Endothelial cell (in vitro differentiated cells): ENCODE measurements around the gene TMPRSS5. TPM values are rescaled to one million over a fixed set of nuclear protein-coding genes. Genes with fewer than 3 reads are reported as not detected.

Experiments
- DNase-seq: peaks from one replicate; pipeline ENCODE4 v3.0.0; 2021; ENCODE audit warnings: low spot score
- H3K27ac Mint-ChIP-seq: one replicate; pipeline ENCODE4 v1.8.0; 2021; ENCODE audit warnings: mixed read lengths, inconsistent platforms; ENCODE audit not compliant: unreplicated experiment
- H3K27me3 Mint-ChIP-seq: one replicate; pipeline ENCODE4 v1.8.0; 2021; ENCODE audit warnings: mild to moderate bottlenecking, moderate library complexity, mixed read lengths, inconsistent platforms; ENCODE audit not compliant: unreplicated experiment
- H3K36me3 Mint-ChIP-seq: one replicate; pipeline ENCODE4 v1.8.0; 2021; ENCODE audit warnings: mild to moderate bottlenecking, low read depth, mixed read lengths, inconsistent platforms; ENCODE audit not compliant: unreplicated experiment
- H3K4me1 Mint-ChIP-seq: one replicate; pipeline ENCODE4 v1.8.0; 2021; ENCODE audit warnings: mild to moderate bottlenecking, mixed read lengths, inconsistent platforms; ENCODE audit not compliant: unreplicated experiment
- H3K4me3 Mint-ChIP-seq: one replicate; pipeline ENCODE4 v1.8.0; 2021; ENCODE audit warnings: mild to moderate bottlenecking, mixed read lengths, inconsistent platforms; ENCODE audit not compliant: unreplicated experiment
- H3K9me3 Mint-ChIP-seq: one replicate; pipeline ENCODE4 v1.8.0; 2021; ENCODE audit warnings: mixed read lengths, inconsistent platforms; ENCODE audit not compliant: unreplicated experiment
- CTCF ChIP-seq: fragments of 200-600 bp; sonication (generic); IDR thresholded peaks from one replicate; pipeline ENCODE4 v1.5.0; 2021; ENCODE audit warnings: antibody characterized with exemption; ENCODE audit not compliant: unreplicated experiment
- total RNA-seq: library from RNA; stranded (reverse); fragmentation: NEBNext Ultra II Directional; extraction: Animal tissue kit (Norgen Biotek cat#: 25700); gene quantifications from one replicate; pipeline ENCODE4 v1.2.1, GENCODE V29; 2021; ENCODE audit not compliant: unreplicated experiment

TMPRSS5 gene
- total RNA-seq, 1 donor from 2014 or later: 2.7 TPM

DNA sequence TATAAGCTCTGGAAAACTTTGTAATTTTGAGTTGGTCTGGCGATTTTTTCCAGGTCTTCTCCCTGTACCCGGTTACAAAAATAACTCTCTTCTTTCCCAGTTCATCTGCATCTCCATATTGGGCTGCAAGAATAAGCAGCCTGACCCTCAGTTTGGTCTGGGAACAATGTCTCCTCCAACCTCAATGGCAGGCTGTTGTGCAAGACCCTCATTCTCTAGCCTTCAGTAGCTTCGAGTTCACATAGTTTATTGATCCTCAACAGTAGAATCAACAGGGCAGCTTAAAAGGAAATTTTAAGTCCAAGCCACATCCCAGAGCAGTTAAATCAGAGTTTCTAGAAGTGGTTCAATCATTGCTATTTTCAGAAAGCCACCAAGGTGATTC is 35.3 kb downstream of the TMPRSS5 start:
- H3K9me3 Mint-ChIP-seq: peaks cover 4% of the 10 kb centered on the region
- H3K27me3 Mint-ChIP-seq: no peaks in the 10 kb centered on the region
- H3K4me3 Mint-ChIP-seq: no peak overlapping the region
- no peaks in the 10 kb centered on the region for H3K36me3 Mint-ChIP-seq
- no peaks in the 10 kb centered on the region for H3K4me1 Mint-ChIP-seq
- TF ChIP-seq CTCF: no peak
- H3K27ac Mint-ChIP-seq: no peak overlapping the region
- no peak for DNase-seq

GRCh38 chr11:113670149-113670830 is 35.8 kb downstream of the TMPRSS5 start:
- DNase-seq: no peak
- Mint-ChIP-seq H3K4me3 (no peak overlapping the region), H3K27me3 (no peaks in the 10 kb centered on the region), H3K9me3 (peaks cover 4% of the 10 kb centered on the region), H3K4me1 (peaks cover 1% of the 10 kb centered on the region), H3K36me3 (no peaks in the 10 kb centered on the region), H3K27ac (no peak overlapping the region)
- TF ChIP-seq CTCF: no peak

- no peak for DNase-seq
- H3K4me1 Mint-ChIP-seq: peaks cover 9% of the 10 kb centered on the region
- no peaks in the 10 kb centered on the region for H3K27me3 Mint-ChIP-seq
- no peak for TF ChIP-seq CTCF
- peaks cover 4% of the 10 kb centered on the region for H3K9me3 Mint-ChIP-seq
- no peak overlapping the region for H3K27ac Mint-ChIP-seq
- no peaks in the 10 kb centered on the region for H3K36me3 Mint-ChIP-seq
- no peak overlapping the region for H3K4me3 Mint-ChIP-seq
These were observed 37.9 kb downstream of the TMPRSS5 start for GRCh38 chr11:113668255-113668654.

DNA sequence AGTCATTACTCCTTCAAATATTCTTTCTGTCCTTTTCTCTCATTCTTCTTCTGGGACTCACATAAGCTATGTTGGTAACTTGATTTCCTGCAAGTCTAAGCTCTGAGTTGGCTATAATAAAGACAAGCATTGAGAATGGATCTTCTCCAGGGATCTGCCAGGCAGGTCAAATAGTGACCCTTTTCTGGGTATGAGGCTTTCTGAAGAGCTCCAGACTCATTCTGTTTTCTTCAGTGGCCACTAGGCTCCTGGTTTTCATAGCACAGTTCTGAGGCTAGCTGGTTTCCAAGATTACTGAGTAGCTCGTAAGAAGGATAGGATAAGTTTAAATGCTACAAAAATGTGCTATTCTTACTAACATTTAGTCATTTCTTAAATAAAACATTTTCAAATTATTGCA is 38.3 kb downstream of the TMPRSS5 start:
- Mint-ChIP-seq H3K9me3 (peaks cover 4% of the 10 kb centered on the region), H3K27me3 (no peaks in the 10 kb centered on the region), H3K4me1 (peaks cover 9% of the 10 kb centered on the region), H3K4me3 (no peak overlapping the region), H3K36me3 (no peaks in the 10 kb centered on the region), H3K27ac (no peak overlapping the region)
- TF ChIP-seq CTCF: no peak
- no peak for DNase-seq

DNA sequence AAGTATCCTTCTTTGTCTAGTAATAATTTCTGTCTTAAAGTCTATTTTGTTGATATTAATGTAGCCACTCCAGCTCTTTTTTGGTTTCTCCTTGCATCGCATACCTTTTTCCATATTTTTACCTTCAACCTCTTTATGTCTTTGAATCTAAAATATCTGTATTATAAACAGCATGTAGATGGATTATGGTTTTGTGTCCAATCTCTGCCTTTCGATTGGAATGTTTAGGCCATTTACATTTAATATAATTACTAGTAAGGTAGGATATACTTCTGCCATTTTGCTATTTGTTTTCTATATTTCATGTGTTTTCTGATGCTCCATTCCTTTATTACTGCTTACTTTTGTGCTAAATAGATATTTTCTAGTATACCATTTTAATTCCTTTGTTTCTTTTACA is 39.5 kb downstream of the TMPRSS5 start:
- Mint-ChIP-seq H3K4me3 (no peak overlapping the region), H3K36me3 (no peaks in the 10 kb centered on the region), H3K27ac (no peak overlapping the region), H3K9me3 (peaks cover 4% of the 10 kb centered on the region), H3K27me3 (no peaks in the 10 kb centered on the region), H3K4me1 (peaks cover 9% of the 10 kb centered on the region)
- no peak for TF ChIP-seq CTCF
- DNase-seq: no peak
